Endothelial cell of umbilical vein (primary cell): ENCODE data around the gene ARL4C. TPM values are rescaled to one million over a fixed set of nuclear protein-coding genes. Genes with fewer than 3 reads are reported as not detected.

Source experiments
- Bru-seq: library from RNA; stranded (reverse); fragments of 400-500 nt; gene quantifications from one replicate; lab custom pipeline; 2021; lab: Mats Ljungman, UMichigan
- BruChase-seq, 2 experiments: library from RNA; stranded (reverse); fragments of 400-500 nt; gene quantifications; one replicate each; lab custom pipeline; 2021; lab: Mats Ljungman, UMichigan
- BruUV-seq: library from RNA; stranded (reverse); fragments of 400-500 nt; replicated peaks from 2 replicates; lab custom pipeline; 2021; lab: Mats Ljungman, UMichigan
- CTCF ChIA-PET: fragments of 300-600, 350-600 bp; sonication (Branson Sonifier 250); formaldehyde crosslinking; loops from one replicate; lab custom pipeline; 2021; ENCODE audit warnings: antibody characterized with exemption, inconsistent platforms; lab: Charles Lee
- POLR2A ChIA-PET: fragments of 300-600, 350-600 bp; sonication (Branson Sonifier 250); formaldehyde crosslinking; loops from one replicate; lab custom pipeline; 2021; ENCODE audit warnings: antibody characterized with exemption, inconsistent platforms; lab: Charles Lee
- DNase-seq: peaks from one replicate; pipeline ENCODE4 v3.0.0-alpha.2; 2011; ENCODE audit warnings: low read depth, low spot score
- FAIRE-seq: peaks from 2 replicates; lab custom pipeline; 2011; peaks lifted over from hg19 to GRCh38; lab: Jason Lieb, UNC
- H2AFZ ChIP-seq: 2 replicates; pipeline ENCODE4 v1.6.0; 2012; ENCODE audit warnings: low read depth, low read length, control low read depth, inconsistent platforms
- H3K27ac ChIP-seq: 2 replicates; pipeline ENCODE4 v1.5.1; 2011; ENCODE audit warnings: low read depth, mild to moderate bottlenecking, control low read depth, low read length, moderate library complexity; ENCODE audit not compliant: insufficient read depth
- H3K27me3 ChIP-seq, 2 experiments: 2 replicates each; pipeline versions ENCODE4 v1.6.0 to v1.6.1; 2011; ENCODE audit warnings: low read length in 2 of 2, mixed read lengths in 1 of 2; ENCODE audit not compliant: control insufficient read depth in 2 of 2, insufficient read depth in 2 of 2
- H3K36me3 ChIP-seq, 2 experiments: 2 replicates in 1 of 2; 3 replicates in 1 of 2; pipeline ENCODE4 v1.5.1; 2011; ENCODE audit warnings: low read length in 2 of 2, mild to moderate bottlenecking in 1 of 2, moderate library complexity in 1 of 2; ENCODE audit not compliant: control insufficient read depth in 2 of 2, insufficient read depth in 2 of 2; ENCODE audit errors: extremely low read depth in 1 of 2
- H3K4me1 ChIP-seq: 3 replicates; pipeline ENCODE4 v1.5.1; 2011; ENCODE audit warnings: mild to moderate bottlenecking, low read length; ENCODE audit not compliant: control insufficient read depth, insufficient read depth; ENCODE audit errors: extremely low read depth
- H3K4me2 ChIP-seq: 2 replicates; pipeline ENCODE4 v1.6.1; 2011; ENCODE audit warnings: low read length, control low read depth, mixed read lengths; ENCODE audit not compliant: insufficient read depth
- H3K4me3 ChIP-seq, 3 experiments: fragments of 200-600 bp in 1 of 3; sonication (generic), shearing (Covaris generic) in 1 of 3; replicated peaks in 1 of 3; 2 replicates each; pipeline ENCODE4 v1.5.1; 2011 to 2016; ENCODE audit warnings: control low read depth in 3 of 3, low read length in 3 of 3, mild to moderate bottlenecking in 2 of 3, inconsistent platforms in 1 of 3, low read depth in 1 of 3, moderate library complexity in 1 of 3; ENCODE audit not compliant: insufficient read depth in 1 of 3
- H3K79me2 ChIP-seq: 2 replicates; pipeline ENCODE4 v1.6.0; 2012; ENCODE audit warnings: low read length, inconsistent platforms; ENCODE audit not compliant: control insufficient read depth, insufficient read depth
- H3K9ac ChIP-seq: replicated peaks from 2 replicates; pipeline ENCODE3; 2011; ENCODE audit warnings: low read length, control low read depth; ENCODE audit not compliant: insufficient read depth; ENCODE audit errors: extremely low read depth
- H3K9me1 ChIP-seq: replicated peaks from 3 replicates; pipeline ENCODE4 v1.6.0; 2011; ENCODE audit warnings: mild to moderate bottlenecking, low read length; ENCODE audit not compliant: control insufficient read depth, insufficient read depth; ENCODE audit errors: extremely low read depth
- H3K9me3 ChIP-seq: replicated peaks from 2 replicates; pipeline ENCODE4 v1.5.1; 2012; ENCODE audit warnings: low read length, inconsistent platforms; ENCODE audit not compliant: control insufficient read depth, insufficient read depth
- H4K20me1 ChIP-seq: replicated peaks from 2 replicates; pipeline ENCODE3; 2011; ENCODE audit warnings: mild to moderate bottlenecking, low read length; ENCODE audit not compliant: control insufficient read depth, insufficient read depth; ENCODE audit errors: extremely low read depth
- POLR2A ChIP-seq: IDR thresholded peaks from 2 replicates; pipeline ENCODE4 v1.6.1; 2012; ENCODE audit warnings: low read depth, mild to moderate bottlenecking, control low read depth, low read length
- dilution Hi-C: fragments of 300-500 bp; cut with MboI; formaldehyde crosslinking; loops from one replicate; pipeline ENCODE4 v1.15.0; 2019; ENCODE audit warnings: low sequenced_read_pairs; ENCODE audit not compliant: extremely low pct_ligation_motif_present
- intact Hi-C: fragments of 100-400 bp; cut with micrococcal nuclease; formaldehyde crosslinking; loops from one replicate; pipeline ENCODE4 v1.10.0; 2022
- long read RNA-seq: library from polyadenylated mRNA; stranded (forward); transcript quantifications from one replicate; pipeline ENCODE4 v2.0.0, GENCODE V29; 2021
- polyA minus RNA-seq, 3 experiments: library from RNA; depleted of rRNA, polyadenylated mRNA; stranded (reverse); fragments of >200 nt; gene quantifications; 1 replicate in 1 of 3; 2 replicates in 2 of 3; pipeline ENCODE4 v1.2.3, GENCODE V29; 2011
- polyA plus RNA-seq, 4 experiments: library from polyadenylated mRNA; depleted of rRNA in 3 of 4; stranded (reverse) in 3 of 4; unstranded in 1 of 4; fragments of >200 nt; gene quantifications; 2 replicates each; pipeline versions ENCODE4 v1.2.1 to v1.2.3, GENCODE V29; 2011 to 2012; ENCODE audit warnings: missing spikeins in 1 of 4
- total RNA-seq: library from RNA; stranded (reverse); gene quantifications from 2 replicates; pipeline ENCODE4 v1.2.3, GENCODE V29; 2021
- TF ChIP-seq, protein P1 (sequence below), 2 donors: IDR thresholded peaks; 1 replicate in 1 of 2; 2 replicates in 1 of 2; pipeline ENCODE4 v1.5.1; 2011; ENCODE audit warnings: low read length in 2 of 2, mild to moderate bottlenecking in 2 of 2, moderate library complexity in 2 of 2, control low read depth in 1 of 2, inconsistent platforms in 1 of 2, low read depth in 1 of 2; ENCODE audit not compliant: insufficient read depth in 1 of 2; ENCODE audit errors: extremely low read depth in 1 of 2

Gene ARL4C
- total RNA-seq (8.3 and 10.5 TPM in 2 replicates), polyA plus RNA-seq (4.7 and 5.5 TPM in 2 replicates), polyA minus RNA-seq (6.0 and 6.1 TPM in 2 replicates), Bru-seq, nascent RNA (percentile 82 among the genes with signal in this experiment), BruChase-seq, experiment 1, labeled RNA remaining after a 6-hour chase (percentile 59 among the genes with signal in this experiment), BruChase-seq, experiment 2, labeled RNA remaining after a 2-hour chase (percentile 96 among the genes with signal in this experiment)
- polyA plus RNA-seq (2011; cell fraction: cytosol; rRNA removed) = 3.9 and 4.9 TPM in 2 replicates
- 4.9 and 5.7 TPM in 2 replicates for polyA plus RNA-seq (2011; cell fraction: nucleus; rRNA removed)
- 10.0 and 11.3 TPM in 2 replicates for polyA plus RNA-seq (2012)
- not detected for polyA minus RNA-seq (2011; cell fraction: cytosol; rRNA and poly(A)+ RNA removed)
- polyA minus RNA-seq (2011; cell fraction: nucleus; rRNA and poly(A)+ RNA removed) = 5.5 and 6.3 TPM in 2 replicates
- long read RNA-seq, full-length matches to known transcripts = 36 of 36 reads
- long read RNA-seq, partial matches to known transcripts = 0 of 36 reads
- long read RNA-seq, other reads (novel, unspliced or antisense) = 0 of 36 reads

- peak; percentile 24 for TF ChIP-seq POLR2A
- TF ChIP-seq, protein P1, sequence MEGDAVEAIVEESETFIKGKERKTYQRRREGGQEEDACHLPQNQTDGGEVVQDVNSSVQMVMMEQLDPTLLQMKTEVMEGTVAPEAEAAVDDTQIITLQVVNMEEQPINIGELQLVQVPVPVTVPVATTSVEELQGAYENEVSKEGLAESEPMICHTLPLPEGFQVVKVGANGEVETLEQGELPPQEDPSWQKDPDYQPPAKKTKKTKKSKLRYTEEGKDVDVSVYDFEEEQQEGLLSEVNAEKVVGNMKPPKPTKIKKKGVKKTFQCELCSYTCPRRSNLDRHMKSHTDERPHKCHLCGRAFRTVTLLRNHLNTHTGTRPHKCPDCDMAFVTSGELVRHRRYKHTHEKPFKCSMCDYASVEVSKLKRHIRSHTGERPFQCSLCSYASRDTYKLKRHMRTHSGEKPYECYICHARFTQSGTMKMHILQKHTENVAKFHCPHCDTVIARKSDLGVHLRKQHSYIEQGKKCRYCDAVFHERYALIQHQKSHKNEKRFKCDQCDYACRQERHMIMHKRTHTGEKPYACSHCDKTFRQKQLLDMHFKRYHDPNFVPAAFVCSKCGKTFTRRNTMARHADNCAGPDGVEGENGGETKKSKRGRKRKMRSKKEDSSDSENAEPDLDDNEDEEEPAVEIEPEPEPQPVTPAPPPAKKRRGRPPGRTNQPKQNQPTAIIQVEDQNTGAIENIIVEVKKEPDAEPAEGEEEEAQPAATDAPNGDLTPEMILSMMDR (IDR thresholded peaks at IDR 0.05; ENCODE audit: extremely low read depth in 1 of 2, insufficient read depth in 1 of 2, low read depth in 1 of 2, low read length in 2 of 2) = no peak
- H3K27me3 ChIP-seq = no peaks in the 10 kb centered on the region
- FAIRE-seq (no peak), DNase-seq (peak; percentile 74)
- peak within 1 kb of the TSS; percentile 85 for H2AFZ ChIP-seq
- no TSS peak for BruUV-seq
- peaks cover 16% of the 10 kb centered on the region for H3K4me1 ChIP-seq
- H4K20me1 ChIP-seq = no peaks in the 10 kb centered on the region
- peak within 1 kb of the TSS; percentile 55 for H3K9ac ChIP-seq
- intact Hi-C loops = loop anchor here (1.0 to 2.0 kb wide), 5 partner anchors 75 to 642 kb away; partner anchors contain the start of gene HJURP
- ChIA-PET POLR2A (no interaction called here), CTCF (interaction anchor here (0.8 to 4.8 kb wide), 20 partner anchors 48 to 620 kb away, joined by 3 to 81 read pairs (median 4); no protein-coding TSS in a partner anchor)
- H3K36me3 ChIP-seq = no peaks in the 10 kb centered on the region
- H3K4me3 ChIP-seq = peak within 1 kb of the TSS in 2 of 3 experiments; percentile 47 to 69
- H3K79me2 ChIP-seq = no peaks in the 10 kb centered on the region
- no peaks in the 10 kb centered on the region for H3K9me3 ChIP-seq
- peak within 1 kb of the TSS; percentile 77 for H3K4me2 ChIP-seq
- H3K9me1 ChIP-seq = no peaks in the 10 kb centered on the region
- dilution Hi-C loops = no loop called here
- peak within 1 kb of the TSS; percentile 43 for H3K27ac ChIP-seq
Observed at GRCh38 chr2:234496835-234497593, at the start of gene ARL4C. TSS of gene ARL4C (minus strand) at chr2:234497081. CDS start at chr2:234496586, 495 bp downstream.
